Hepatocyte (in vitro differentiated cells): ENCODE results near the gene ZFYVE28.

Source experiments
- CTCF ChIP-seq: fragments of 200-600 bp; sonication (generic); IDR thresholded peaks from 2 replicates; pipeline ENCODE4 v1.5.1; 2016; ENCODE audit warnings: antibody characterized with exemption, mild to moderate bottlenecking; ENCODE audit not compliant: poor library complexity
- EZH2 ChIP-seq: fragments of 200-600 bp; sonication (generic); IDR thresholded peaks from 2 replicates; pipeline ENCODE4 v1.6.1; 2016; ENCODE audit warnings: antibody characterized with exemption, mild to moderate bottlenecking, borderline replicate concordance
- EZH2phosphoT487 ChIP-seq: fragments of 200-600 bp; sonication (generic); IDR thresholded peaks from one replicate; pipeline ENCODE4 v1.6.1; 2018; ENCODE audit warnings: antibody characterized with exemption, mild to moderate bottlenecking, low read depth, moderate library complexity; ENCODE audit not compliant: unreplicated experiment, severe bottlenecking

- TF ChIP-seq CTCF (no peak), EZH2phosphoT487 (no peak), EZH2 (no peak)
These were observed 112.5 kb downstream of the ZFYVE28 start for GRCh38 chr4:2305766-2306501.
